Measurements from ENCODE around the gene DCPS.

DNA sequence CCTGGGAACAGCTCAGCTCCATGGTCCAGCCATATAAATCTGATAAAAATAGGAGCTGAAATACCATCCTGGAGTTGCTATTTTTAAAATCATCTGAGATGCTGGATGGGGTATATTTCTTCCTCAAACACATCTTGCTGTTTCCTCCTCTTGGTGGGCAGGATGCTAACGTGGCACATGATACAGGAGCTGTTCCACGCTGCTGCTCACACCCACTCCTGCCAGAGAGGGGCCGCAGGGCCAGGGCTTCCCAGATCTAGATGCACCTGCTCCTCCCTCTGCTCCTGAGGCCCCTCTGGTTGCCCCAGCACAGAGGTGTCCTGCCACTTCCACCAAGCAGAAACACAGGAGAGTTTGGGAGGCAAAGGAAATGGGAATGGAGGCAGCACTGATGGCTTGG is 48.3 kb downstream of the DCPS start:
- TF ChIP-seq, protein P1, sequence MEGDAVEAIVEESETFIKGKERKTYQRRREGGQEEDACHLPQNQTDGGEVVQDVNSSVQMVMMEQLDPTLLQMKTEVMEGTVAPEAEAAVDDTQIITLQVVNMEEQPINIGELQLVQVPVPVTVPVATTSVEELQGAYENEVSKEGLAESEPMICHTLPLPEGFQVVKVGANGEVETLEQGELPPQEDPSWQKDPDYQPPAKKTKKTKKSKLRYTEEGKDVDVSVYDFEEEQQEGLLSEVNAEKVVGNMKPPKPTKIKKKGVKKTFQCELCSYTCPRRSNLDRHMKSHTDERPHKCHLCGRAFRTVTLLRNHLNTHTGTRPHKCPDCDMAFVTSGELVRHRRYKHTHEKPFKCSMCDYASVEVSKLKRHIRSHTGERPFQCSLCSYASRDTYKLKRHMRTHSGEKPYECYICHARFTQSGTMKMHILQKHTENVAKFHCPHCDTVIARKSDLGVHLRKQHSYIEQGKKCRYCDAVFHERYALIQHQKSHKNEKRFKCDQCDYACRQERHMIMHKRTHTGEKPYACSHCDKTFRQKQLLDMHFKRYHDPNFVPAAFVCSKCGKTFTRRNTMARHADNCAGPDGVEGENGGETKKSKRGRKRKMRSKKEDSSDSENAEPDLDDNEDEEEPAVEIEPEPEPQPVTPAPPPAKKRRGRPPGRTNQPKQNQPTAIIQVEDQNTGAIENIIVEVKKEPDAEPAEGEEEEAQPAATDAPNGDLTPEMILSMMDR (IDR thresholded peaks at IDR 0.05), result no peak
- no peak for TF ChIP-seq POLR2A (IDR thresholded peaks at IDR 0.05)

Measured in Peyer's patch (tissue), 4 donors.